ENCODE results near the gene MACO1. TPM values are rescaled to one million over a fixed set of nuclear protein-coding genes. Genes with fewer than 3 reads are reported as not detected.
"Not testable (repeated sequence)": the region's sequence is repeated elsewhere in the genome, so short reads cannot be mapped to it uniquely, and the experiment has no call there.

The MACO1 gene, protein sequence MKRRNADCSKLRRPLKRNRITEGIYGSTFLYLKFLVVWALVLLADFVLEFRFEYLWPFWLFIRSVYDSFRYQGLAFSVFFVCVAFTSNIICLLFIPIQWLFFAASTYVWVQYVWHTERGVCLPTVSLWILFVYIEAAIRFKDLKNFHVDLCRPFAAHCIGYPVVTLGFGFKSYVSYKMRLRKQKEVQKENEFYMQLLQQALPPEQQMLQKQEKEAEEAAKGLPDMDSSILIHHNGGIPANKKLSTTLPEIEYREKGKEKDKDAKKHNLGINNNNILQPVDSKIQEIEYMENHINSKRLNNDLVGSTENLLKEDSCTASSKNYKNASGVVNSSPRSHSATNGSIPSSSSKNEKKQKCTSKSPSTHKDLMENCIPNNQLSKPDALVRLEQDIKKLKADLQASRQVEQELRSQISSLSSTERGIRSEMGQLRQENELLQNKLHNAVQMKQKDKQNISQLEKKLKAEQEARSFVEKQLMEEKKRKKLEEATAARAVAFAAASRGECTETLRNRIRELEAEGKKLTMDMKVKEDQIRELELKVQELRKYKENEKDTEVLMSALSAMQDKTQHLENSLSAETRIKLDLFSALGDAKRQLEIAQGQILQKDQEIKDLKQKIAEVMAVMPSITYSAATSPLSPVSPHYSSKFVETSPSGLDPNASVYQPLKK
- 10 to 100 TPM; 17.1 to 18.0 TPM for total RNA-seq

DNA sequence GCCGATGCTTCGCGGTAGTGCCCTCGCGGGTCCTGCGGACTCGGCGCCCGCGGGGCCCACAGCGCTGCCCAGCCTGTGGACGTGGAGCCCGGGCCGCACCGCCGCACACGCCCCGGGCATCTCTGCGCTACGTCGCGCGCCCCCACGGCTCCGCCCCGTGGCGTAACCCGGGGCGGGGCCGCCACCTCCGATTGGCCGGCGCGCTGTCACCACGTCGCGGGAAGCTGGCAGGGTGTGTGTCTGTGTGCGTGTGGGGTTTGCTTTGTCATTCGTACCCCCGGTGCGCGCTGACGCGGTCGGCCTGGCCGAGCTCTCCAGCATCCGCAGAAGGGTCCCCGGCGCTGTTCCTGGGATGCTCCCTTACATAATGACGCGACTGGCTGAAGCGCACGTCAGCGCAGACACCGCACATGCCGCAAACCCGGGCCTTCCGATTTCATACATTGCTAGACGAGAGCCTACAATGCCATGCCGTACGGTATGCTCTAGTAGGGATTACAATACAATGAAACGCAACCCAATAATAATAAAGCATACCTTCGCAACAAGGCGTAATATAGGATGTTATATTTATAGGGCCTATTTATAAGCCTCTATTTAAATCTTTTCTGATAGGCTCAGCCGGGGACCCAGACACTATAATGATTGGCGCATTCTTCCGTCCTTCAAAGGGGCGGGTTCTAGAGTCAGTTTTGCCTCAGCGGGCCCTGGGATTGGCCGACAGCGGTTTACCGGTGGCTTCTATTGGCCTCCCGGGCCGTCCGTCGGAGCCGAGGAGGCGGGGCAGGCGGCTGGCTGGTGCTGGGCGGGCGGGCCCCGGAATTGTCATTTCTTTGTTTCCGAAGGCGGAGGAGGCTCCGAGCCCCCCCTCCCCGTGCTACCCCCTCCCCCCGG lies at the start of gene MACO1:
TSS of gene MACO1 (plus strand) at position 825 of the 894 bp plus-strand sequence. CDS start 202 bp downstream, outside the sequence.
- Mint-ChIP-seq H3K4me1 (ENCODE audit: low read depth) (peaks cover 41% of the 10 kb centered on the region), H3K36me3 (ENCODE audit: low read depth) (peaks cover 9% of the 10 kb centered on the region), H3K4me3 (peak within 1 kb of the TSS; percentile 88), H3K9me3 (no peaks in the 10 kb centered on the region), H3K27me3 (no peaks in the 10 kb centered on the region), H3K27ac (peak within 1 kb of the TSS; percentile 100)
- ChIA-PET CTCF (interaction anchor here (0.9 to 1.0 kb wide), 2 partner anchors 42 to 466 kb away, joined by 3 read pairs; no protein-coding TSS in a partner anchor), POLR2A (interaction anchor here (0.9 to 1.5 kb wide), 7 partner anchors 9 to 67 kb away, joined by 3 to 4 read pairs (median 3); no protein-coding TSS in a partner anchor)
- DNase-seq (peak; percentile 97), ATAC-seq (peak; percentile 92)
- intact Hi-C loops (cut with micrococcal nuclease) = no loop called here
- TF ChIP-seq, protein P1, sequence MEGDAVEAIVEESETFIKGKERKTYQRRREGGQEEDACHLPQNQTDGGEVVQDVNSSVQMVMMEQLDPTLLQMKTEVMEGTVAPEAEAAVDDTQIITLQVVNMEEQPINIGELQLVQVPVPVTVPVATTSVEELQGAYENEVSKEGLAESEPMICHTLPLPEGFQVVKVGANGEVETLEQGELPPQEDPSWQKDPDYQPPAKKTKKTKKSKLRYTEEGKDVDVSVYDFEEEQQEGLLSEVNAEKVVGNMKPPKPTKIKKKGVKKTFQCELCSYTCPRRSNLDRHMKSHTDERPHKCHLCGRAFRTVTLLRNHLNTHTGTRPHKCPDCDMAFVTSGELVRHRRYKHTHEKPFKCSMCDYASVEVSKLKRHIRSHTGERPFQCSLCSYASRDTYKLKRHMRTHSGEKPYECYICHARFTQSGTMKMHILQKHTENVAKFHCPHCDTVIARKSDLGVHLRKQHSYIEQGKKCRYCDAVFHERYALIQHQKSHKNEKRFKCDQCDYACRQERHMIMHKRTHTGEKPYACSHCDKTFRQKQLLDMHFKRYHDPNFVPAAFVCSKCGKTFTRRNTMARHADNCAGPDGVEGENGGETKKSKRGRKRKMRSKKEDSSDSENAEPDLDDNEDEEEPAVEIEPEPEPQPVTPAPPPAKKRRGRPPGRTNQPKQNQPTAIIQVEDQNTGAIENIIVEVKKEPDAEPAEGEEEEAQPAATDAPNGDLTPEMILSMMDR (IDR thresholded peaks at IDR 0.05) = no peak

- H3K9me3 Mint-ChIP-seq; CTCF ChIA-PET; DNase-seq; intact Hi-C loops (cut with micrococcal nuclease); H3K27me3 Mint-ChIP-seq; POLR2A ChIA-PET; H3K27ac Mint-ChIP-seq; H3K36me3 Mint-ChIP-seq (ENCODE audit: low read depth); ATAC-seq; H3K4me1 Mint-ChIP-seq (ENCODE audit: low read depth); H3K4me3 Mint-ChIP-seq: not testable (repeated sequence)
Measured at GRCh38 chr1:25382543-25382942, 48.2 kb upstream of the MACO1 start.

DNA sequence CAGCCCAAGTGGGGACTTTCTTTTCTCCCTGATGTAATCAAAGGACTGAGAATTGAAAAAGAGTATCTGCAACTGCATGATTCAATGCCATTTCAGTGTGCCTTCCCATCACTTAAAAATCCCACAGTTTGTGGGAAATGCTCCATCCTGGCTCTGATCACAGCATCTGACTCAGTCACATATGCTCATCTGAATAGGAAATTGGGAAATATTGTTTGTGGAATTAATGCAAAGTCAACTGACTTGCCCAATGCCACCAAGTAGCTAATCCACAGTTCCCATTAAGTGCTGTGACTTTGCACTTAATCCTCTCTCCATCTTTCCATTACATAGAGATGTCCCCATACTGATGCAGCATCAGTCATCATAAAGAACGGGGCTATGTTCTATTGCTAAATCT lies 47.6 kb upstream of the MACO1 start:
- H3K36me3 Mint-ChIP-seq (ENCODE audit: low read depth); intact Hi-C loops (cut with micrococcal nuclease); ATAC-seq; H3K9me3 Mint-ChIP-seq; POLR2A ChIA-PET; H3K27me3 Mint-ChIP-seq; CTCF ChIA-PET; H3K27ac Mint-ChIP-seq; DNase-seq; H3K4me3 Mint-ChIP-seq; H3K4me1 Mint-ChIP-seq (ENCODE audit: low read depth): not testable (repeated sequence)

DNA sequence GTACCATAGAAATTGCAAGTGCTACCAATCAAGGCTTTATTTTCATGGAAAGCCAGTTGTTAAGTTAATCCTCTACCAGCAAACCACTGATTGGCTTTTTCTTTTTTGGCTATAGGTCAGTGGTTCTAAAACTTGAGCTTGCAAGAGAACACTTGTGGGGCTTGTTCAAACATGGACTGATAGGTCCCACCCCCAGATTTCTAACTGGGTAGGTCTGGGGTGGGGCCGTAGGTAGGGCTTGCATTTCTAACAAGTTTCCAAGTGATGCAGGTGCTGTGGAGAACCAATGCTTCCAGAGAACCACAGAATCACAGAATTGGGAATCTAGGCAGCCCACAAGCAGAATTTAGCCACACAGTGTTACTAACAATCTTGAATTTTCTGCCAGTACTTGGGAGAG lies 46.8 kb upstream of the MACO1 start:
- CTCF ChIA-PET; H3K36me3 Mint-ChIP-seq (ENCODE audit: low read depth); ATAC-seq; H3K27me3 Mint-ChIP-seq; intact Hi-C loops (cut with micrococcal nuclease); H3K27ac Mint-ChIP-seq; H3K9me3 Mint-ChIP-seq; H3K4me1 Mint-ChIP-seq (ENCODE audit: low read depth); POLR2A ChIA-PET; DNase-seq; H3K4me3 Mint-ChIP-seq: not testable (repeated sequence)

DNA sequence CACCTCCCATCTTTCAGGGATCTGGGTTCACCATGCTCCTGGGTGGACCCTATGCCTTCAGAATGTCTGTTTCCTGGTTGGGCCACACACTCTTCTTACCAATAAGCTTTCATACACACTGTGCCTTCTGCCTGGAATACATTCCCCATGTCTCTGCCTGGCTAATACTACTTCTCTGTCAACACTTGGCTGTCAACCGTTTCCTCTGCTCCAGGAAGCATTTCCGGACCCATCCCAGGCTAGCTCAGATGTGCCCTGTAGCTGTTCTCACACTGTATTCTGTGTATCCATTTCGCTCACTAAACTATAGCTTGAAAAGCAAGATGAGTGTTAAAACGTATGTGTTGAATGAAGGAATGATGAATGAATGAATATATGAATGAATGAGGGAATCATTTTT lies 43.6 kb upstream of the MACO1 start:
- H3K9me3 Mint-ChIP-seq; H3K4me3 Mint-ChIP-seq; CTCF ChIA-PET; H3K36me3 Mint-ChIP-seq (ENCODE audit: low read depth); ATAC-seq; H3K27ac Mint-ChIP-seq; DNase-seq; intact Hi-C loops (cut with micrococcal nuclease); H3K4me1 Mint-ChIP-seq (ENCODE audit: low read depth); POLR2A ChIA-PET; H3K27me3 Mint-ChIP-seq: not testable (repeated sequence)

DNA sequence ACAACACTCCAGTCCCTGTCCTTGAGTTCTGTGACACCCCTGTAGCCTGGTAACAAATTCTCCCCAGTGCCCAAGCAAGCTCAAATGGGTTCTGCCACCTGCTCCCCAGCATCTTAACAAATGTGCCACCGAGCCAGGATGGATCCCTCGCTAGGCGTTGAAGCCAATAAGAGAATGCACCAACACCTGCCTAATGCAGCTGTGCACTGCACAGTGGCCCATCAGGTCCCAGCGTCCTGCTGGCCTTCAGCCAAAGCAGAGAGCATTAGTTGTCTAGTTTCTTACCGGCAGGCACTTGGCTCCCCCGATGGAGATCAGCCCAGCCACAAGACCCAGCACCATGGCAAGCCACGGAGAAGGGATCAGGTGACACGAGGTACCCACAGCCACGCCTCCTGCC lies 42.0 kb upstream of the MACO1 start:
- H3K4me3 Mint-ChIP-seq; H3K36me3 Mint-ChIP-seq (ENCODE audit: low read depth); H3K27me3 Mint-ChIP-seq; H3K9me3 Mint-ChIP-seq; DNase-seq; POLR2A ChIA-PET; intact Hi-C loops (cut with micrococcal nuclease); CTCF ChIA-PET; ATAC-seq; H3K4me1 Mint-ChIP-seq (ENCODE audit: low read depth); H3K27ac Mint-ChIP-seq: not testable (repeated sequence)

GRCh38 chr1:25389721-25390120 lies 41.0 kb upstream of the MACO1 start:
- H3K36me3 Mint-ChIP-seq (ENCODE audit: low read depth); H3K27me3 Mint-ChIP-seq; DNase-seq; H3K4me1 Mint-ChIP-seq (ENCODE audit: low read depth); H3K9me3 Mint-ChIP-seq; H3K4me3 Mint-ChIP-seq; CTCF ChIA-PET; POLR2A ChIA-PET; intact Hi-C loops (cut with micrococcal nuclease); ATAC-seq; H3K27ac Mint-ChIP-seq: not testable (repeated sequence)

Measured in activated CD8-positive, alpha-beta T cell treated with anti-CD3 and anti-CD28 coated beads for 36 hours (primary cell).